Measurements from ENCODE around the gene SRA1.

- TF ChIP-seq CTCF (conservative IDR thresholded peaks at IDR 0.05; ENCODE audit: low read length) (no peak), EZH2phosphoT487 (IDR thresholded peaks at IDR 0.05; ENCODE audit: borderline replicate concordance, low read depth, low read length) (no peak)
Measured at GRCh38 chr5:140571105-140571504, 13.8 kb upstream of the SRA1 start.
